Naive thymus-derived CD8-positive, alpha-beta T cell (primary cell): ENCODE measurements around the gene BTF3. TPM values are rescaled to one million over a fixed set of nuclear protein-coding genes. Genes with fewer than 3 reads are reported as not detected.
A peak's percentile ranks its signal among the peaks of the same experiment; 100 is the strongest.
"Not testable (repeated sequence)": the region's sequence is repeated elsewhere in the genome, so short reads cannot be mapped to it uniquely, and the experiment has no call there.

Experiments used
- ATAC-seq, 2 donors: fragments of 150-1000 bp; cut with Tn5 transposase in 1 of 2; sonication (Bioruptor Pico), chemical (Tn5 transposase) in 1 of 2; 1 replicate in 1 of 2; 2 replicates in 1 of 2; pipeline ENCODE4 v1.10.0; 2021; ENCODE audit warnings: mild to moderate bottlenecking in 2 of 2, moderate library complexity in 2 of 2
- POLR2A ChIA-PET: fragments of 350-600 bp; sonication (Branson Sonifier 250); formaldehyde crosslinking; loops from one replicate; lab custom pipeline; 2021; ENCODE audit warnings: antibody characterized with exemption; lab: Charles Lee
- DNase-seq, 10 donors: peaks; one replicate each; pipeline versions ENCODE4 v3.0.0 to v3.0.0-alpha.2; 2020 to 2022
- H3K27ac Mint-ChIP-seq, 10 donors: one replicate each; pipeline ENCODE4 v1.8.0; 2020 to 2022; ENCODE audit warnings: mild to moderate bottlenecking in 10 of 10, mixed read lengths in 10 of 10, moderate library complexity in 4 of 10, inconsistent platforms in 1 of 10
- H3K27me3 Mint-ChIP-seq, 5 donors: one replicate each; pipeline ENCODE4 v1.8.0; 2021 to 2022; ENCODE audit warnings: mixed read lengths in 5 of 5
- H3K36me3 Mint-ChIP-seq, 3 donors: one replicate each; pipeline ENCODE4 v1.8.0; 2020 to 2022; ENCODE audit warnings: mixed read lengths in 3 of 3, mild to moderate bottlenecking in 2 of 3, inconsistent platforms in 1 of 3
- H3K4me1 Mint-ChIP-seq, 4 donors: one replicate each; pipeline ENCODE4 v1.8.0; 2021 to 2022; ENCODE audit warnings: mixed read lengths in 4 of 4
- H3K4me3 Mint-ChIP-seq, 10 donors: one replicate each; pipeline ENCODE4 v1.8.0; 2020 to 2022; ENCODE audit warnings: mild to moderate bottlenecking in 10 of 10, mixed read lengths in 10 of 10, moderate library complexity in 6 of 10, inconsistent platforms in 1 of 10
- H3K9me3 Mint-ChIP-seq, 9 donors: one replicate each; pipeline ENCODE4 v1.8.0; 2020 to 2022; ENCODE audit warnings: mixed read lengths in 9 of 9, mild to moderate bottlenecking in 3 of 9, inconsistent platforms in 1 of 9, moderate library complexity in 1 of 9
- polyA plus RNA-seq, 3 donors: library from polyadenylated mRNA; unstranded; fragments of 300-500 nt; fragmentation: Illumina TruSeq; gene quantifications; one replicate each; pipeline ENCODE4 v1.2.3, GENCODE V29; 2021
- total RNA-seq, 8 experiments: library from RNA in 2 of 8; stranded (reverse) in 2 of 8; gene quantifications; one replicate each; pipeline ENCODE4 v1.2.3 and lab custom pipeline; 2021 to 2026

BTF3 gene
- total and polyA plus RNA-seq, 5 experiments from 2014 or later: 697 to 913 (median 812) TPM

DNA sequence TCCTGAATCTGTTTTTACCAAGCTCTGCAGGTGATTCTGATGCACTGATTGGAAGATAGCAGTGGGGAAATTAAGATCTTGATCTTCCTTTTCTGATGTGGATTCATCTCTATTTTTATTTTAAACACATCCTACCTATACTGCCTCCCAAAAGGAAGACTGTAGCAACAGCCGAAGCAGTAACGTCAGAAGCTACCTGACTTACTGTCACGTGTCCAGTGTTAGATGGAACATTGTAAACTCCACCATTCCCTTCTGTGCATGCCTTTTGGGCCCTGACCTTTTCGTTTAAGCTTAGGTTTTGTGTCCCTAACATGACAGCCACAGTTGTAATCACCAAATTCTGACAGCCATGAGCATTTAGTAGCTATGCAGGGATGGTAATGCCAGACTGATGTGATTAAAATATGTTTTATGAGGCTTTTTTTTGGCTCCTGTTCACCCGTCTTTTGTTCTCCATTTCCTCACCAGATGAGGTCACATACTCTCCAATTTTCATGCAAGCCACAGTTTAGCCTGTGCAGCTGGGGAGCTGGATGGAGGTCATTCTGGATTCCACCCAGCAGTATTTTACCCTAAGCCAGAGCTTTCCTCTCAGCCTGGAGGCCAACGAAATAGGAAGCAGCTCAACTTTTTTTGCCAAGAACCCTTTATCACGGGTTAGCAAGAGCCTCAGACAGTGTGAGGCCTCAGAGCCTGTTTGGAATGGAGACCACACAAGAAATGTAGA, 34.1 kb upstream of the BTF3 start:
- POLR2A ChIA-PET: no interaction called here
- peaks cover 0 to 5% (median 0%) of the 10 kb centered on the region in 3 donors for H3K36me3 Mint-ChIP-seq
- H3K4me1 Mint-ChIP-seq: no peaks in the 10 kb centered on the region
- ATAC-seq (no peak), DNase-seq (no peak)
- peaks cover 16 to 59% (median 34%) of the 10 kb centered on the region in 5 donors for H3K27me3 Mint-ChIP-seq
- H3K27ac Mint-ChIP-seq: no peak overlapping the region
- no peak overlapping the region for H3K4me3 Mint-ChIP-seq
- H3K9me3 Mint-ChIP-seq: peaks cover 0 to 6% (median 0%) of the 10 kb centered on the region in 9 donors

DNA sequence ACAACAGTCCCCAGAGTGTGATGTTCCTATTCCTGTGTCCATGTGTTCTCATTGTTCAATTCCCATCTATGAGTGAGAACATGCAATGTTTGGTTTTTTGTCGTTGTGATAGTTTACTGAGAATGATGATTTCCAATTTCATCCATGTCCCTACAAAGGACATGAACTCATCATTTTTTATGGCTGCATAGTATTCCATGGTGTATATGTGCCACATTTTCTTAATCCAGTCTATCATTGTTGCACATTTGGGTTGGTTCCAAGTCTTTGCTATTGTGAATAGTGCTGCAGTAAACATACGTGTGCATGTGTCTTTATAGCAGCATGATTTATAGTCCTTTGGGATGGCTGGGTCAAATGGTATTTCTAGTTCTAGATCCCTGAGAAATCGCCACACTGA, 29.6 kb upstream of the BTF3 start:
- H3K27ac Mint-ChIP-seq, H3K9me3 Mint-ChIP-seq, DNase-seq, ATAC-seq, POLR2A ChIA-PET, H3K36me3 Mint-ChIP-seq, H3K4me1 Mint-ChIP-seq, H3K4me3 Mint-ChIP-seq: not testable (repeated sequence)
- H3K27me3 Mint-ChIP-seq: peaks cover 14 to 58% (median 21%) of the 10 kb centered on the region in 5 donors

DNA sequence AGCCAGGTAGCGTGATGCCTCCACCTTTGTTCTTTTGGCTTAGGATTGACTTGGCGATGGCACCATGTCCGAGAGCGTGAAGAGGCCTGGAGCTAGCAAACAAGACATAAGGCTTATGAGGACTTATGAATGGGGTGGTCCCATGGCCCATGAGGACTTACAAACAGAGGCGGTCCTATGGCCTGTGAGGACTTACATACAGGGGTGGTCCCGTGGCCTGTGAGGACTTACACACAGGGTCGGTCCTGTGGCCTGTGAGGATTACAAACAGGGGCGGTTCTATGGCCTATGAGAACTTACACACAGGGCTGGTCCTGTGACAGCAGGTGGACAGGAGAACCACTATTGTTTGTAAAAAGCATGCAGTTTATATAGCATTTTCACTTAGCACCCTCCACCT, 28.4 kb upstream of the BTF3 start:
- no peak for DNase-seq
- H3K4me1 Mint-ChIP-seq: no peaks in the 10 kb centered on the region
- no peak overlapping the region for H3K4me3 Mint-ChIP-seq
- H3K9me3 Mint-ChIP-seq: peaks cover 0 to 6% (median 0%) of the 10 kb centered on the region in 9 donors
- POLR2A ChIA-PET: no interaction called here
- peaks cover 0 to 5% (median 2%) of the 10 kb centered on the region in 3 donors for H3K36me3 Mint-ChIP-seq
- no peak overlapping the region for H3K27ac Mint-ChIP-seq
- peaks cover 11 to 49% (median 21%) of the 10 kb centered on the region in 5 donors for H3K27me3 Mint-ChIP-seq
- ATAC-seq: no peak

DNA sequence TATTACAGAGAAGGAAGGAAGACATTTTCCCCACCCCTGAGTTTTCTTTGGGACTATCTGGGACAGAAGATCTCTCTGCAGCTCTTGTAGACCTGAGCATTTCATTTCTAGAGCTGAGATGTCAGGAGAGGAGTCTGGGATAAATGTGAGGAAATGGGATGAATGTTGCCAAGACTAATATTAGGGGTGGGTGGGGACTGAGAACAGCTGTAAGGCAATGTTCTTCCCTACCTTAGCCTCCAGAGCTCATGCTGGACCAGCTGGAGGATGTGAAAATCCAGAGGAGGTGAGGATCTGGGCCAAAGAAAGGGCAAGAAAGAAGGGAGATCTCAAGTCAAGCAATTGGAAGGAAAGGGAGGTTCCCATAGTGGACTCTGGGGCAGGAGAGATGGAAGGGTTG, 26.6 kb upstream of the BTF3 start:
- no peak for DNase-seq
- H3K36me3 Mint-ChIP-seq: peaks cover 0 to 5% (median 2%) of the 10 kb centered on the region in 3 donors

DNA sequence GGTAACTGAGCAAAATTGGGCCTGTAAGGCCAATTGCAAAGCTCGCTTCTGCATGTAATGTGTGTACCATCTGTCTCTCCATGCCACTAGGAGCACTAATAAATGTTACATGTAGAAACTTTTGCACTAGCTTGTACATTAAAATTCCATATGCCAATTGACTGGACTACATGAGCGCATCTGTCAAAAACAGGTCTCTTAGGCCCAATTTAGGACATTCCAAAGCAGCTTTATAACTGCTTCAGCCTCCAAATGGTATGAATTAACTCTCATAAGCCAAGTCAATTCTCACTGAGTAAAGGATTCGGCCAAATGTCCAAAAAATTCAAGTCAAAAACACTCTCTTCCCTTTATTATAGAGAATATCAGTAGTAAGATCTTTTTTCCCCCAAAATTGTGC, 26.1 kb upstream of the BTF3 start:
- POLR2A ChIA-PET: no interaction called here
- peaks cover 0 to 5% (median 2%) of the 10 kb centered on the region in 3 donors for H3K36me3 Mint-ChIP-seq
- no peak overlapping the region for H3K4me3 Mint-ChIP-seq
- no peak overlapping the region for H3K27ac Mint-ChIP-seq
- peaks cover 6 to 40% (median 15%) of the 10 kb centered on the region in 5 donors for H3K27me3 Mint-ChIP-seq
- H3K4me1 Mint-ChIP-seq: no peaks in the 10 kb centered on the region
- peaks cover 0 to 6% (median 0%) of the 10 kb centered on the region in 9 donors for H3K9me3 Mint-ChIP-seq
- ATAC-seq (no peak), DNase-seq (no peak)

More for the DNA sequence above, 26.6 kb upstream of the BTF3 start:
- peaks cover 6 to 40% (median 17%) of the 10 kb centered on the region in 5 donors for H3K27me3 Mint-ChIP-seq
- peaks cover 0 to 6% (median 0%) of the 10 kb centered on the region in 9 donors for H3K9me3 Mint-ChIP-seq
- no peaks in the 10 kb centered on the region for H3K4me1 Mint-ChIP-seq
- no peak overlapping the region for H3K27ac Mint-ChIP-seq
- ATAC-seq: no peak
- POLR2A ChIA-PET: no interaction called here
- H3K4me3 Mint-ChIP-seq: no peak overlapping the region

DNA sequence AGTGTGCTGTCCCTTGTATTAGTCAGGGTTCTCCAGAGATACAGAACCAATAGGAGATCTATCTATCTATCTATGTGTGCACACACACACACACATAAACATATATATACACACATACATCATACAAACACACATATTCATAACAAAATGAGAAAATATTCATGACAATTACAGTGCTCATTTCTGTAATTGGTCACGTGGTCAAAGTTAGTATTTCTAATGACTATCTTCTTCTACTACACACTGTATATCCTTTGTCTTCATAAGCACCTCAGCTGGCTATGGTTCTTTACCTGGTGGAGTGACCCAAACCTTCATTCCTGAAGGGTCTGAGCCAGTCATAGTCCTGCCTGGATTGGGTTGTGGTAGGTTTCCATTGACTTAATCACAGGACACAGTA, 17.7 kb upstream of the BTF3 start:
- POLR2A ChIA-PET: no interaction called here
- Mint-ChIP-seq H3K27me3 (peaks cover 14 to 64% (median 30%) of the 10 kb centered on the region in 5 donors), H3K9me3 (no peaks in the 10 kb centered on the region), H3K36me3 (no peaks in the 10 kb centered on the region), H3K4me1 (no peaks in the 10 kb centered on the region), H3K4me3 (no peak overlapping the region), H3K27ac (peak overlapping the region in 1 of 10 donors; percentile 73)
- DNase-seq: no peak
- ATAC-seq: no peak

DNA sequence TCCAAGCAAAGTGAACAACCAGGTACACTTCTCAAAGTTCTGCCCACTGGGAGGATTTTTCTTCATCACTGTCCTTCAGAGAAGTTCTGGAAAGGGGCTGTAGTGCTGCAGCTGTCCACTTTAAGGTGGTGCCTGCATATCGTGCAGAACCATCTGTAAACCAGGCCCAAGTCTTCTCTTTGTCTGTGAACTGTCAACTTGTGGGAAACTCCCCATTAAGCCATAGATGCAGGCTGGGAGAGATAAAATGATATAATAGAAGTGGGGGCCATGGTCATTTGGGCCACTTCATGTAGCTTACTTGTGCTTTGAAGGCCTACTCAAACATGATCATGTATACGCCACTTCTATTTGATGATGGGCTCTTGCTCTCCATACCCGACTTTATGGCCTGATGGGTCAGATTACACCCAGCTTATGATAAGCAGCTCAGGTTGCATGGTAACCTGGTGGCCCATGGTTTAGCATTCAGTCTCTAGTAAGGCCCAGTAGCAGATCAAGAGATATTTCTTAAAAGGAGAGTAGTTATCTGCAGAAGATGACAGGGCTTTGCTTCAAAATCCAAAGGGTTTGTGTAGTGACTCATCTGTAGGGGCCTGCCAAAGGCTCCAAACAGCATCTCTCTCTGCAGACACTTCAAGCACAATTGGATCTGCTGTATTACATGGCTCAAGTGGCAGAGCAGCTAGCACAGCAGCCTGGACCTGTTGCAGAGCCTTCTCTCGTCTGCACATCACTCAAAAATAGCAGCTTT, 15.7 kb upstream of the BTF3 start:
- no peak for DNase-seq
- POLR2A ChIA-PET: no interaction called here
- H3K27ac Mint-ChIP-seq: no peak overlapping the region
- H3K4me3 Mint-ChIP-seq: no peak overlapping the region
- no peaks in the 10 kb centered on the region for H3K9me3 Mint-ChIP-seq
- H3K4me1 Mint-ChIP-seq: no peaks in the 10 kb centered on the region
- peaks cover 18 to 76% (median 32%) of the 10 kb centered on the region in 5 donors for H3K27me3 Mint-ChIP-seq
- H3K36me3 Mint-ChIP-seq: no peaks in the 10 kb centered on the region
- ATAC-seq: no peak

DNA sequence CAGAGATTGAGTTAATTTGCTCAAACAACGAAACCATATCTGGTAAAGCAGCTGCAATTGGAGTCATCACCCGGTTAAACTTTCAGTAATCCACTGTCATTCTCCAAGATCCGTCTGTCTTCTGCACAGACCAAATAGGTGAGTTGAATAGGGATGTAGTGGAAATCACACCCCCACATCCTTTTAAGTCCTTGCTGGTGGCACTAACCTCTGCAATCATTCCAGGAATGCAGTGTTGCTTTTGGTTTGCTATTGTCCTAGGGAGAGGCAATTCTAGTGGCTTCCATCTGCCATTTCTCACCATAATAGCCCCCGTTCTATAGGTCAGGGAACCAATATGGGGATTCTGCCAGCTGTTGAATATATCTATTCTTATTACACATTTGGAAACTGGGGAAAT, 14.6 kb upstream of the BTF3 start:
- H3K27me3 Mint-ChIP-seq: peaks cover 17 to 69% (median 32%) of the 10 kb centered on the region in 5 donors
- ATAC-seq (no peak), DNase-seq (no peak)
- no peaks in the 10 kb centered on the region for H3K9me3 Mint-ChIP-seq
- H3K4me3 Mint-ChIP-seq: no peak overlapping the region
- POLR2A ChIA-PET: no interaction called here
- H3K36me3 Mint-ChIP-seq: no peaks in the 10 kb centered on the region
- H3K27ac Mint-ChIP-seq: no peak overlapping the region
- no peaks in the 10 kb centered on the region for H3K4me1 Mint-ChIP-seq

DNA sequence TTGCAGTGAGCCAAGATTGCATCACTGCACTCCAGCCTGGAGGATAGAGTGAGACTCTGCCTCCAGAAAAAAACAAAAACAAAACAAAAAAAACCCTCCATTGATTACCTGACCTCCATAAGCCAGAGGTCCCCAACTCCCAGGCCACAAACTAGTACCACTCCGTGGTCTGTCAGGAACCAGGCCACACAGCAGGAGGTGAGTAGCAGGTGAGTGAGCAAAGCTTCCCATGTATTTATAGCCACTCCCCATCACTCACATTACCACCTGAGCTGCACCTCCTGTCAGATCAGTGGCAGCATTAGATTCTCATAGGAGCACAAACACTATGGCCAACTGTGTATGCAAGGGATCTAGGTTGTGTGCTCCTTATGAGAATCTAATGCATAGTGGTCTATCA, 13.7 kb upstream of the BTF3 start:
- Mint-ChIP-seq H3K36me3 (no peaks in the 10 kb centered on the region), H3K9me3 (no peaks in the 10 kb centered on the region), H3K4me3 (no peak overlapping the region), H3K4me1 (no peaks in the 10 kb centered on the region), H3K27ac (no peak overlapping the region), H3K27me3 (peaks cover 18 to 61% (median 33%) of the 10 kb centered on the region in 5 donors)
- ATAC-seq (no peak), DNase-seq (no peak)
- POLR2A ChIA-PET: no interaction called here

DNA sequence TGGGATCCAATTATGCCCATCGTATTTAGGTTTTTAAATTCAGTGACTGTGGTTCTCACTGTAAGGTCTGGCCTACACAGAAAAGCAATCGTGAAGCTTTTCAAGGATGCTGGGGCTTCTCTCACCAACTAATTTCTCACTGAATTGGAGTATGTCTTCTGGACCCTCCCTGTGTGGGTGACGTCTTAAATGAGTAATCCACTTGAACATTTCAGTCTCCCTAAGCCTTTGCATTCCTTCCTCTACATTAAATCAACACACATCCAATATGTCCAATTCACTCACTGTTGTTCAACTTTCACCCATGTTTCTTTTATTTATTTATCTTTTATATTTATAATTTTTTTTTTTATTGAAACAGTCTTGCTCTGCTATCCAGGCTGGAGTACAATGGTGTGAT, 12.5 kb upstream of the BTF3 start:
- DNase-seq: no peak
- Mint-ChIP-seq H3K4me3 (no peak overlapping the region), H3K9me3 (no peaks in the 10 kb centered on the region), H3K36me3 (no peaks in the 10 kb centered on the region), H3K27me3 (peaks cover 15 to 49% (median 28%) of the 10 kb centered on the region in 5 donors), H3K27ac (peak overlapping the region in 2 of 10 donors; percentile 3 to 40), H3K4me1 (no peaks in the 10 kb centered on the region)
- POLR2A ChIA-PET: no interaction called here
- no peak for ATAC-seq

DNA sequence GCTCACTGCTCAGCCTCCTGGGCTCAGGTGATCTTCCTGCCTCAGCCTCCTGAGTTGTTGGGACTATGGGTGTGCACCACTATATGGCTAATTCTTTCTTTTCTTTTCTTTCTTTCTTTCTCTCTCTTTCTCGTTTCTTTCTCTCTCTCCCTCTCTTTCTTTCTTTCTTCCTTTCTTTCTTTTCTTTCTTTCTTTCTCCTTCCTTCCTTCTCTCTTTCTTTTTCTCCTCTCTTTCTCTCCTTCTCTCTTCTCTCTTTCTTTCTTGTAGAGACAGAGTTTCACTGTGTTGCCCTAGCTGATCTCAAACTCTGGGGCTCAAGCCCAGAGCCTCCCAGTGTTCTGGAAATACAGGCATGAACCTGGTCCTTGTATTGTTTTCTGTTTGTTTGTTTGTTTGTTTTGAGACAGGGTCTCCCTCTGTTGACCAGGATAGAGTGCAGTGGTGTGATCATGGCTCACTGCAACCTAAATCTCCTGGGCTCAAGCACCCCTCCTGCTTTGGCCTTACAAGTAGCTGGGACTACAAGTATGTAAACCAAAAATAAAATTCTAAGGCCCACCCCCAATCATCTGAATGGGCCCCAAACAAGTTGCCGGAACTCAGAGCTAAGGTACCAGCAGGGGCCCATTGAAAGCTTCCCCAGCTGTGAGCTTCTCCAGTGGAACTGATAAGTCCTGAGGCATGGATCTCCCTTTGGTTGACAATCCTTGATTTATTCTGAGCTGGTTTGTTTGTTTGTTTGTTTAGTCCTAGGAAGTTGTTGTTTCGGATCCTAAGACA, 11.9 kb upstream of the BTF3 start:
- DNase-seq: no peak
- H3K9me3 Mint-ChIP-seq: no peaks in the 10 kb centered on the region
- H3K4me3 Mint-ChIP-seq: no peak overlapping the region
- H3K27ac Mint-ChIP-seq: peak overlapping the region in 1 of 10 donors; percentile 40
- H3K27me3 Mint-ChIP-seq: peaks cover 16 to 45% (median 29%) of the 10 kb centered on the region in 5 donors
- POLR2A ChIA-PET: no interaction called here
- no peaks in the 10 kb centered on the region for H3K36me3 Mint-ChIP-seq
- no peak for ATAC-seq
- no peaks in the 10 kb centered on the region for H3K4me1 Mint-ChIP-seq

DNA sequence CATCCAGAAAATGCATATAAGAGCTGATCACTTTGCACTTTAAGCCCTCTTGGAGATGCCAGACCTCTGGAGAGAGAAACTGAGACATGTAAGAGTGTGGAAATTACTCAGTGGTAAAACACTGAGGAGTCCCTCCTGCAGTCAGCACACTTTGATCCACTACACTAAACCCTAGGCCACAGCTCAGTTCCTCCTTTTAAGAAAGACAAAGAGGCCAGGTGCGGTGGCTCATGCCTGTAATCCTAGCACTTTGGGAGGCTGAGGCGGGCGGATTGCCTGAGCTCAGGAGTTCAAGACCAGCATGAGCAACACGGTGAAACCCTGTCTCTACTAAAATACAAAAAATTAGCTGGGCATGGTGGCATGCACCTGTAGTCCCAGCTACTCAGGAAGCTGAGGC, 11.0 kb upstream of the BTF3 start:
- ATAC-seq, H3K4me1 Mint-ChIP-seq, H3K4me3 Mint-ChIP-seq, H3K27ac Mint-ChIP-seq, H3K9me3 Mint-ChIP-seq, DNase-seq, H3K36me3 Mint-ChIP-seq: not testable (repeated sequence)
- POLR2A ChIA-PET: interaction anchor here (0.8 kb wide), 1 partner anchor 11 kb away, joined by 4 read pairs; the partner anchor contains the start of gene BTF3
- peaks cover 13 to 42% (median 29%) of the 10 kb centered on the region in 5 donors for H3K27me3 Mint-ChIP-seq
